ENCODE data around the gene VIM.

- TF ChIP-seq, protein P1, sequence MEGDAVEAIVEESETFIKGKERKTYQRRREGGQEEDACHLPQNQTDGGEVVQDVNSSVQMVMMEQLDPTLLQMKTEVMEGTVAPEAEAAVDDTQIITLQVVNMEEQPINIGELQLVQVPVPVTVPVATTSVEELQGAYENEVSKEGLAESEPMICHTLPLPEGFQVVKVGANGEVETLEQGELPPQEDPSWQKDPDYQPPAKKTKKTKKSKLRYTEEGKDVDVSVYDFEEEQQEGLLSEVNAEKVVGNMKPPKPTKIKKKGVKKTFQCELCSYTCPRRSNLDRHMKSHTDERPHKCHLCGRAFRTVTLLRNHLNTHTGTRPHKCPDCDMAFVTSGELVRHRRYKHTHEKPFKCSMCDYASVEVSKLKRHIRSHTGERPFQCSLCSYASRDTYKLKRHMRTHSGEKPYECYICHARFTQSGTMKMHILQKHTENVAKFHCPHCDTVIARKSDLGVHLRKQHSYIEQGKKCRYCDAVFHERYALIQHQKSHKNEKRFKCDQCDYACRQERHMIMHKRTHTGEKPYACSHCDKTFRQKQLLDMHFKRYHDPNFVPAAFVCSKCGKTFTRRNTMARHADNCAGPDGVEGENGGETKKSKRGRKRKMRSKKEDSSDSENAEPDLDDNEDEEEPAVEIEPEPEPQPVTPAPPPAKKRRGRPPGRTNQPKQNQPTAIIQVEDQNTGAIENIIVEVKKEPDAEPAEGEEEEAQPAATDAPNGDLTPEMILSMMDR (conservative IDR thresholded peaks at IDR 0.05; ENCODE audit: low read length), result no peak
- TF ChIP-seq EZH2phosphoT487 (IDR thresholded peaks at IDR 0.05; ENCODE audit: borderline replicate concordance), result no peak
Observed at GRCh38 chr10:17217631-17218232, 10.3 kb upstream of the VIM start.

Measured in Loucy (cell line).